ENCODE data around the gene APOL2. TPM values are rescaled to one million over a fixed set of nuclear protein-coding genes. Genes with fewer than 3 reads are reported as not detected.
"Not testable (repeated sequence)": the region's sequence is repeated elsewhere in the genome, so short reads cannot be mapped to it uniquely, and the experiment has no call there.

The APOL2 gene
- total RNA-seq, 1 experiment from 2014 or later: 43.4 TPM

DNA sequence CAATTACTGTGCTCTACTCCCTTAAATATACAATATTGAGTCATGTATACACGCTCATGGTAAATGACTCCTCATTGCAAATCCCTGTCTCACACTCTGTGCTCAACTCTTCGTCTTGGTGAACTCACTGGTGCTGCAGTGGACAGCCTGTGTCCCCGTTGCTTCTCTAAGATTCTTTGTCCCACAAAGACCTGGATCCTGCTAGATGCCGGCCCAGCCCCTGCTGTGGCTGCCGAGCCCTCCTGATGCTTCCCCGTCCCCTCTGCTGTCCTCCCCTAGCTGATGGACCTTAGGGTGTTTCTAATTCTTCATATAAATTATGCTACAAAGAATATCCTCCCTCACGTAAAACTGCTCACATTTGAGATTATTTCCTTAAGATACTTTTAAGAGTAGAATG, 5.5 kb downstream of the APOL2 start:
- no peaks in the 10 kb centered on the region for H3K27me3 ChIP-seq
- DNase-seq: no peak

DNA sequence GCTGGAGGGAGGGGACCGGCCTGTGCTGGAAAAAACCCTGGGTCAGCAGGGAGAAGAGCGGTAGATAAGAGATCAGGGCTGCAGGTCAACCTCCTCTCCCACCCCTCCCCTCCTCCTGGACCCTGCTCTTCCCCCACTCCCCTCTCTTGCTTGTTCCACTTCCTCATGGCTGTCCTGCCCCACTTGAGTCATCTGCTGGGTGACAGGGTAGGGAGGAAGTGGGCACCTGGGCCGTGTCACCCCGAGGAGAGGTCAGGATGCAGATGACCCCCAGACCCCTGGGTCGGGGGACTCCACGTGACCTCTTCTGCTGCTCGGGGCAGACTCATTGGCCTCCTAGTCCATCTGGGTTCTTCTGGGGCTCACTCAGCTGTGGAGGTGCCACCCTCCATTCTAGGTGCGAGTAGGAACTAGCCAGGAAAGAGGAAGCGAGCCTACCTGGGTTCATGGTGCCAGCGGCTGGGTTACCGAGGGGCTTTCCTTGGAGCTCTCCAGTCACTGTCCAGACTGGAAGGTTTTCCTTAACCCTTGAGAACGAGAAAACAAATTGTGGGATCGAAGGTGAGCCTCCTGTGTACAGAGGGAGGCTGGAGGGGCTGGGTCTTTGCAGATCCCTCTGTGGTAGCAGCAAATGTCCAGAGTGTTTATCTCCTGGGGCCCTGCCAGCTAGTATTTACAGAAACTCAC, 6.5 kb downstream of the APOL2 start:
- Histone ChIP-seq H3K9me3 (no peaks in the 10 kb centered on the region), H3K27me3 (no peaks in the 10 kb centered on the region), H3K4me3 (no peak overlapping the region), H3K36me3 (peaks cover 57% of the 10 kb centered on the region)
- DNase-seq: no peak

More for the DNA sequence above, 5.5 kb downstream of the APOL2 start:
- H3K36me3 ChIP-seq: peaks cover 57% of the 10 kb centered on the region
- no peak overlapping the region for H3K4me3 ChIP-seq
- H3K9me3 ChIP-seq: no peaks in the 10 kb centered on the region

DNA sequence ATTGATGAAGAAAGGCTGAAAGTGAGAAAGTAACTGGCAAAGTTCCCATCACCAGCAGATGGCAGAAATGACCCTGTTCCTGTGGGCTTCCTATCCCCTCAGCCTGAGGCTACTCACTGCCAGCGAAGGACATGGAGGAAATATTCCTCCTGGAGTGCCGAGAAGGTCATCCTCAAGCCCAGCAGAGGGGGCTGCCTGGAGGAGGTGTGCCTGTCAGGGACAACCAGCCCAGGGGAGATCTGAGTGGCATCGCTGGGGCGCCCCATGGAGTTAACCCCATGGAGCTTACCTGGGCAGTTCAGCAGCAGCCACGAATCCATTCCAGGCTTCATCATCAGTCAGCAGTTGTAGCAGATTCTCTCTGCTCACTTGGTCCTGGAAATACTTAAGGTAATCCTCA, 8.3 kb downstream of the APOL2 start:
- H3K27me3 ChIP-seq, H3K9me3 ChIP-seq, DNase-seq, H3K4me3 ChIP-seq: not testable (repeated sequence)
- peaks cover 46% of the 10 kb centered on the region for H3K36me3 ChIP-seq

DNA sequence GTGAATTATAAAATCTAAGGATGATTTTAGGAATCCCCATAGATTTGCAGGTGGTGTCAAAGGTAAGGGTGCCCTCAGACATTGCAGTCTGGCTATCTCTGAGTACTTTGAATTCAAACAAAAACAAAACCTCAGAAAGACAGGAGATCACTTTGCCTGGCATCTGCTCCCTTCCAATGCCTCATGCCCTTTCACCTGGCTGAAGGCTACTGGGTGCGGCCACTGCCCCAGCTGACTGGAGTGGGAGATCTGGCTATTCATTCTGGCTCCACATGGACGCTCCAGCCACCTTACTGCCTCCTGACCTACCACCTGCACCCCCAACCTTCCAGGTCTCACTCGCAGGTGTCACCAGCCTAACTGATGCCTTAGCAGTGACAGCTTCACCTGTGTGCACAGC, 9.7 kb downstream of the APOL2 start:
- H3K4me3 ChIP-seq, H3K27me3 ChIP-seq, H3K9me3 ChIP-seq, DNase-seq: not testable (repeated sequence)
- peaks cover 34% of the 10 kb centered on the region for H3K36me3 ChIP-seq

DNA sequence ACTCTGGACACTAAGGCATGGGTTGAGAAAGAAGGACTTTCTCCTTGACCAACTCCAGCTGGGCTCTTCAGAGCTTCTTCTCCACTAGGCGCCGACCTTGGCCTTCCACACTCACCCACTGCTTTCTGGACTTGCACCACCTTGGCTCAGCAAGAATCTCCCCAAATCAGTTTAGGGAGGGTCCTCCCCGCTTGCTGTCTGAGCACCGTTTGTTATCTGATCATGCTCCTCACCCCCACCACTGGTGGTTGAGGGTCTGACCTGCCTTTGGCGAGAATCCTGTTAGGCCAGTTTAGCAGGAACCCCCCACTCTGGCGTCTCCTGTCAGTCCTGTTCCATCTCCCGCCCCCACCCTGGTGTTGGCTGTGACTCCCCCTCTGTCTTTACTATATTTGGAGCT, 10.4 kb downstream of the APOL2 start:
- H3K36me3 ChIP-seq: peaks cover 27% of the 10 kb centered on the region
- no peak for DNase-seq
- H3K27me3 ChIP-seq: no peaks in the 10 kb centered on the region
- H3K4me3 ChIP-seq: no peak overlapping the region
- no peaks in the 10 kb centered on the region for H3K9me3 ChIP-seq

DNA sequence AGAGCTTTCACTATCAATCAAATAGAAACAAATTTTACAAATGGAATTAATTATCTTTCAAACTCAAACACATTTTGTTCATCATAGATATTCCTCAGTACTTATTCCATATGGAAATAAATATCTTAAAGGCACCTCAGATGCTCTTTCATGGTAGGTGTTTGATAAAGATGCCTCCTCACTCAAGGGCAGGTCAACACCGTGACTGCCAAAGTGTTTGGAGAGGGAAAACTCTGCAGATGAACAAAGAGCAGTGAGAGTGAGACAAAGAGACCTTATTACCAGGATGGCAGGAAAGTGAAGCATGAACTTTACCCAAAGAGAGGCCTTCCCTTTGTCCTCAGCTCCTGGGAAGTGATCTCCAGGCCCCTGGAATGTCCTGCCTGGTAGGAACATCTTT, 11.0 kb downstream of the APOL2 start:
- H3K27me3 ChIP-seq, DNase-seq: not testable (repeated sequence)

DNA sequence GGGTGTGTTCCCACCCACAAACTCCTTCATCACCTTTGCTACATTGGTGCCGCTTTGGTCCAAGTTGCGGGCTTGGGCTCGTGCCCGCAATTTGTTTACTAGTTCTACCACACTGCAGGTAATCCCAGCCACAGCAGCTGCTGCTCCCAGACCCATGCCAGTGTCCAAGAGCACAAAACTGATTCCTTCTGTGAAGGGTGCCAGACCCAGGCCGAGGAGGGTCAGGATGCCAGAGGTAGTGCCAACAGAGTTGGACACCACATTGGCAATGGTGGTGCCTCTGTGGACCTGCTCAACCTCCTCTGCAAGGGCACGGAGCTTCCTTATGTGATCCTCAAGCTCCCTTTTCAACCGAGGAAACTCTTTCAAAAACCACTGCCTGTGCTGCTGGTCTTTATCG, 11.5 kb downstream of the APOL2 start:
- H3K36me3 ChIP-seq: peaks cover 18% of the 10 kb centered on the region
- no peaks in the 10 kb centered on the region for H3K9me3 ChIP-seq
- H3K27me3 ChIP-seq: no peaks in the 10 kb centered on the region
- DNase-seq: no peak
- H3K4me3 ChIP-seq: no peak overlapping the region

More for the DNA sequence above, 11.0 kb downstream of the APOL2 start:
- not testable (repeated sequence) for H3K4me3 ChIP-seq, H3K9me3 ChIP-seq
- H3K36me3 ChIP-seq: peaks cover 23% of the 10 kb centered on the region

DNA sequence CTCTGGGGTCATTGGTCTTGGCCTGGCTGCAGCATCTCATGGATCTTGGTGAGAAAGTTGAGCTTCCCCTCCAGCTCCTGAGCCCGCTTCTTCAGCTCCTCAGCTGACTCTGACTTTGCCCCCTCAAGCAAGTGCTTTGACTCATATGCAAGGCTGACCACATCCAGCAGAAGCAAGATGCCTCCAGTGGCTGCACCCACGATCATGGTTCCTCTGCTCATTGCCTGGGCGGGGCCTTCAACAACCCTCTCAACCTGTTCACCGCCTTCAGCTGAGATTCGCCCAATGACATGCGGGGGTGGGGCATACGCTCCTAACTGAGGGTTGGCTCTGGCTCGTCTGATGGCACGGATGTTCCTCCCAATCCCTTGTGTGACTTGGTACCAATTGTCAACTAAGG, 11.9 kb downstream of the APOL2 start:
- no peaks in the 10 kb centered on the region for H3K27me3 ChIP-seq
- no peaks in the 10 kb centered on the region for H3K9me3 ChIP-seq
- DNase-seq: no peak
- peaks cover 16% of the 10 kb centered on the region for H3K36me3 ChIP-seq
- H3K4me3 ChIP-seq: no peak overlapping the region

DNA sequence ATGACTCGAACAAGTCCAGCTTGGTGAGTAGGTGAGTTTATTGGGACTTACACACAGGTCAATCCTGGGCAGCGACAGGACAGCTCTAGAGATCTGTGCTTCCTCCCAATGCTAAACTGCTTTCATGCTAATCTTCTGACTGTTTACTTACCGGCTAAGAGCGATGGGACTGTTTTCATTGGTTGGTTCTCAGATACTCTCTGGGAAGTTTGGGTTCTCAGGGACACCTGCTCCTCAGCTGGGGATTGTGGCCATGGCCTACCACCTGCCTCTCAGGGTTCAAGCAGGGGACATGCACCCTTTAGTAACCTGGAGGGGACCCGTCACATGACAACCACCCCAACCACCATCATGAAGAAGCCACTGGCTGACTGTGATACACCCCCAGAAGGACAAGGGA, 13.1 kb downstream of the APOL2 start:
- H3K27me3 ChIP-seq: no peaks in the 10 kb centered on the region
- H3K9me3 ChIP-seq: no peaks in the 10 kb centered on the region
- no peak for DNase-seq
- peaks cover 7% of the 10 kb centered on the region for H3K36me3 ChIP-seq
- no peak overlapping the region for H3K4me3 ChIP-seq

DNA sequence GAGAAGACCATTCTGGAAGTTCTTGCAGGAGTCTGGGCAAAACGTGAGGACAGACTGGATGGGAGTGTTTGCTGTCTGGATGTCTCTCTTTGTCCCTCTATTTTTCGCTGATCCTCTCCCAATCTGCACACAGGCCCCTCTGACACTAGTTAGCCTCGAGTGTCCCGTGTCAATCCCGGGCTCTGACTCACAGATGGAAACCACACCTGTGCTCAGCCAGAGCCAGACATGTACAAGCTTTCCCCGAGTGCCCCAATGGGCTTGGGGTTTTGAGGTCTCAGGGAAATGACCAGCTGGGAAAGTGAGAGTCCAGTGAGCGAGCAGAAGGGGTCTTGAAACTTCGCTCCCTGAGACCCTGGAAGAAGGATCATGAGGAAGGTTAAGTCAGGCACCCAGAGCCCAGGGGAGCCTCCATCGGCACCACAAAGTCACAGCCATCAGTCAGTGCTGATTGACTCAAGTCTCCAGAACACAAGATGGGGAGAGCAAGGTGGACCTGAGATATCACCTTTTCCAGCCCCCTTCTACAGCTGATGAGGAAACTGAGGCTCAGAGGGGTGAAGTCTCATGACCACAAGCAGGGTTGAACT, 13.9 kb downstream of the APOL2 start:
- Histone ChIP-seq H3K27me3 (no peaks in the 10 kb centered on the region), H3K9me3 (no peaks in the 10 kb centered on the region), H3K36me3 (peaks cover 4% of the 10 kb centered on the region), H3K4me3 (no peak overlapping the region)
- no peak for DNase-seq

DNA sequence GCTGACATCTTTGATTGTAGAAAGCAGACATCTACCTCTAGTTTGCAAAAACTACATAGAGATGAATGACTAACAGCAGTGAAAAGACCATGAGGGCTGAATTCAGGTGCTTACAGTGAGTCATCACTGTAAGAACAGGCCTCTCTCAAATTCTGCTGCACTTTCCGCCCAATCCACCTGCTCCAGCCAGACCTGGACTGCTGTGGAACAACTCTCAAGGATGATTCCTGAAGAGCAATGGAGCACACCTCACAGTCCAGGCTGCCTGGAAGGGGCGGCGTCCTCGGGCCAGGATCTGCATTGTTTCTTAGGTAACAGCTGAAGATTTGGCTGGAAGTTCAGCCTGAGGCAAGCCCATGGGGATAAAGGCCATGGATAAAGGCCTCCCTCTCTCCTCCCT, 15.1 kb downstream of the APOL2 start:
- no peak for DNase-seq
- Histone ChIP-seq H3K9me3 (no peaks in the 10 kb centered on the region), H3K27me3 (no peaks in the 10 kb centered on the region), H3K4me3 (no peak overlapping the region), H3K36me3 (peaks cover 3% of the 10 kb centered on the region; the same call in 1 of the 2 replicates)

DNA sequence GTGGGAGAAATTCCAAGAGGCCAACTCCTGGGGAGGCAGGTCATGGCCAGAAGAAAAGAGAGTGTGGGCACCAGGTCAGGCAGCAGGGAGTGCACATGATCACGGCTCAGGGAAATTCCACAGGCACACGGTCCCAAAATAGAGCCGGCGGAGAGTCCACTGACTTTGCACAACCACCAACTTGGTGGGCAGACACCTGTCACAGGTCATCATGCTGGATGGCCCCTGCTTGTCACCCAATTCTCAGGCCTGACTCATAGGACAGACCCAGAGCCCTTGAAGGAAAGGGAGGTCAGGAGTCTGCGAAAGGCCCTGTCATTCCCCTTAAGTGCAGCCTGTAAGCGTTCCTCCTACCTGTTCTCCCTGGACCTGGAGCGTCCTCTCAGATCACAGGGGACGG, 15.8 kb downstream of the APOL2 start:
- no peak for DNase-seq

DNA sequence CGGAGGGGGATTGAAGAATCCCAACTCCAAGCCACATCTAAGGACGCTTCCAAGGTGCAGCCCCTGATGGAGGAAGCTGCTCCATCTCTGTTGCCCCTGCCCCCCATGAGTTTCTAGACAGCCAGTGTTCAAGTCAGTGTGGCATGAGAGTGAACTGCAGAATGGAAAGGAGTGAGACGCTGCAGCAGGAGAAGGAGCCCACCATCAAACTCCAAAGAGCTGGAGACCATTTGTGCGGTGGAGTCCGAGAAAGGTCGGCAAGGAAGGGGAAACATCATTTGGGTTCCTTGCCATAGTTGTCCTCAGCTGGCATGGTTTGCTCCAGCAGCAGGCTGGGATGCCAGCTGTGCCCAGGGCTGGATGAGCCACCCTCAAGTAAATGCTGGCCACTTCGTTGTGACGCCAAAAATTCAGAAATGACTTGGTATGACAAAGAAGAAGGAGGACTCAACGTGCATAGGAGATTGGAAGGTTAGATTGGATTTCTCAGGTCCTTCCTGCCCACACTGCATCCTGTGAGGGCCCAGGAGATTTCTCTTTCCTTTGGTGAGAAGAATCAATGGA, 16.4 kb downstream of the APOL2 start:
- no peak for DNase-seq
- no peak overlapping the region for H3K4me3 ChIP-seq
- H3K27me3 ChIP-seq: no peaks in the 10 kb centered on the region
- peaks cover 3% of the 10 kb centered on the region; the same call in 1 of the 2 replicates for H3K36me3 ChIP-seq
- no peaks in the 10 kb centered on the region for H3K9me3 ChIP-seq

More for the DNA sequence above, 15.8 kb downstream of the APOL2 start:
- no peak overlapping the region for H3K4me3 ChIP-seq
- H3K36me3 ChIP-seq: peaks cover 3% of the 10 kb centered on the region; the same call in 1 of the 2 replicates
- H3K9me3 ChIP-seq: no peaks in the 10 kb centered on the region
- H3K27me3 ChIP-seq: no peaks in the 10 kb centered on the region

DNA sequence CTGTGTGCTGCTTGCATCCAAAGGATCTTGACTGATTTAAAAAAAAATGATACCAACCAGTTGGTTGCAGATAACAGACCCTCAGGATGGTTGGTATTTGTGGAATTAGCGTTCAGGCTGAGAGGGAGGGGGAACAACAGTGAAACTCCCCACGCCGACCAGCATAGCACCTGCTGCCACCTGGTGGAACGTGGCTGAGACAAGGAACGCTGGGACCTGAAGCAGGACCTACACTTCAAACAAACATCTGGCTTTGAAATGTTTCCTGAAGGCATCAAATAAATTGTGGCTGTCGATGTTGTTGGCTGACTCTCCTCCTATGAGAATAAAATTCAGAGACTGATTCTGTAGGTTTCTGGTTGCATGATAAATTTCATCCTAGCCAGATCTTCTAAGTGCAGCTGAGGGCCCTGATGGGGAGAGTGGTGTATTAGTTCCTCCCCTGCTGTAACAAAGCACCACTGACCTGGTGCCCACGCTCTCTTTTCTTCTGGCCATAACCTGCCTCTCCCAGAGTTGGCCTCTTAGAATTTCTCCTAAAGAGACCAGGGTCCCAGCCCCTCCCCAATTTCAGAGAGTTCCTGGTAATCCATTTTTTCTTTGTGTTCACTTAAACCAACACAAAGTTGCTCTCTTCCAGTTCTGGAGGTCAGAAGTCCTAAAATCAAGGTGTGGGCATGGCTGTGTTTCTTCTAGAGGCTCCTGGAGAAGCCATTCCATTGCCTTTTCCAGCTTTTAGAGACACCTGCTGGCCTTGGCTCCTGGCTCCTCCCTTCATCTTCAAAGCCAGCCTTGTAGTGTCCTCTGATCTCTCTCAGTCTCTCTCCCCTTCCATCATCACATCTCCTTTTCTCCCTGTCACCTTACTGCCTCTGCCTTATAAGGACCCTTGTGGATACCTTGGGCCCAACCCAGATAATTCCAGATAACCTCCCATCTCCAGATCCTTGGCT, 17.3 kb downstream of the APOL2 start:
- no peaks in the 10 kb centered on the region for H3K27me3 ChIP-seq
- peak; percentile 32 for DNase-seq
- H3K4me3 ChIP-seq: no peak overlapping the region
- no peaks in the 10 kb centered on the region for H3K36me3 ChIP-seq
- H3K9me3 ChIP-seq: no peaks in the 10 kb centered on the region

DNA sequence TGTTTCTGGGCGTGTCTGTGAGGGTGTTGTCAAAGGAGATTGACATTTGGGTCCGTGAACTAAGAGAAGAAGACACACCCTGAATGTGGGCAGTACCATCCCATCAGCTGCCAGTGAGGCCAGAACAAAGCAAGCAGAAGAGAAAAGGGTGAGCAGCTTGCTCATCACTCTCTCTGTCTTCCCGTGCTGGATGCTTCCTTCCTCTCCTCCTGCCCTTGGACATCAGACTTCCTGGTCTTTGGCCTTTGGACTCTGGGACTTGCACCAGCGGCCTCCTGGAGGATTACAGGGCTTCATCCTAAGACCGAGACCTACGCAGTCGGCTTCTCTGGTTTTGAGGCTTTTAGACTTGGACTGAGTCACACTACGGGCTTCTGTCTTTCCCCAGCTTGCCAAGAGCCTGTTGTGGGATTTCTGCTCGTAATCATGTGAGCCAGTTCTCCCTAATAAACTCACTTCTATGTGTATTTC, 18.8 kb downstream of the APOL2 start:
- Histone ChIP-seq H3K27me3 (no peaks in the 10 kb centered on the region), H3K9me3 (no peaks in the 10 kb centered on the region), H3K36me3 (no peaks in the 10 kb centered on the region), H3K4me3 (peak overlapping the region; percentile 16)
- peak; percentile 62 for DNase-seq

DNA sequence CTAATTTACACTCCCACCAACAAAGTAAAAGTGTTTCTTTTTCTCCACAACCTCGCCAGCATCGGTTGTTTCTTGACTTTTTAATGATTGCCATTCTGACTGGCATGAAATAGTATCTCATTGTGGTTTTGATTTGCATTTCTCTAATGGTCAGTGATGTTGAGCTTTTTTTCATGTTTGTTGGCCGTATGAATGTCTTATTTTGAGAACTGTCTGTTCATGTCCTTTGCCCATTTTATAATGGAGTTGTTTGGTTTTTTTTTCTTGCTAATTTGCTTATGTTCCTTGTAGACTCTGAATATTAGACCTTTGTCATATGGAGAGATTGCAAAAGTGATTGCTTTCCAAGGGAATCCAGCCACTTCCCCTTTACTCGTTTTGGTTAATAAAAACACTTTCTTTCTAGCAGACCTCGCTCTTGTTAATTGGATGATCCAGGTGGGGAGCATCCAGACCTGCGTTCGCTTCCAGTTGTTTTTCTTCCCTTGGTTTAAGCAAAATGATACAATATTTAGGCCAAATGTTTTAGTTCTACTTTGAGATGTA, 20.6 kb downstream of the APOL2 start:
- H3K4me3 ChIP-seq: no peak overlapping the region
- no peaks in the 10 kb centered on the region for H3K36me3 ChIP-seq
- no peak for DNase-seq
- no peaks in the 10 kb centered on the region for H3K27me3 ChIP-seq
- no peaks in the 10 kb centered on the region for H3K9me3 ChIP-seq

DNA sequence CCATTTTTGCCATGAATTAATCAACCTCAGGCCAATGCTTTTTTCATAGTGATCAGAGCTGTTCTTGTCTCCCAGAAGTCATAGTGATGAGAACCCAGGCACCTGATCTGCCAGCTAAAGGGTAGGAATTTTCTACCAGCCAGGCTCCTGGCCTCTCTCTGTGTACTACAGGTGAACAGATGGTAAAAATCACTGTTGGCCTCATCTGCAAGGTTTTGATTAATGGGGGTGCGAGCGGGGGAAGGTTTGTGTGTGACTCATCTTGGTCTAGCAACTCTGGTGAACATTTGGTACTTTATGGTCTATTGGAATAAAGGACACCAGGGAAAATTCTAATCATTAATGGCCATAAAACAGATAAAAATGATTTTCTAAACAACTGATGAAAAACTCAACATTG, 23.3 kb downstream of the APOL2 start:
- no peaks in the 10 kb centered on the region for H3K27me3 ChIP-seq
- H3K9me3 ChIP-seq: no peaks in the 10 kb centered on the region
- no peak for DNase-seq
- H3K36me3 ChIP-seq: no peaks in the 10 kb centered on the region
- H3K4me3 ChIP-seq: no peak overlapping the region
